ENCODE data around the gene TRIM9.
"Not testable (repeated sequence)": the region's sequence is repeated elsewhere in the genome, so short reads cannot be mapped to it uniquely, and the experiment has no call there.

The TRIM9 gene

GRCh38 chr14:50956421-50956820 is 138.5 kb downstream of the TRIM9 start:
- not testable (repeated sequence) for DNase-seq

- DNase-seq: peak; percentile 53 to 73
These were observed 139.4 kb downstream of the TRIM9 start for GRCh38 chr14:50955373-50956043.

GRCh38 chr14:50954811-50955372 is 140.0 kb downstream of the TRIM9 start:
- DNase-seq: peak; percentile 47 to 66

- DNase-seq: no peak
These were observed 141.4 kb downstream of the TRIM9 start for GRCh38 chr14:50953502-50953901.

GRCh38 chr14:50951032-50951431 is 143.9 kb downstream of the TRIM9 start:
- no peak for DNase-seq

GRCh38 chr14:50948205-50948604 is 146.7 kb downstream of the TRIM9 start:
- no peak for DNase-seq

- no peak for DNase-seq
These were observed 147.5 kb downstream of the TRIM9 start for GRCh38 chr14:50947446-50947845.

- no peak for DNase-seq
These were observed 148.5 kb downstream of the TRIM9 start for GRCh38 chr14:50946234-50946935.

- peak; percentile 66 to 78 for DNase-seq
These were observed 150.1 kb downstream of the TRIM9 start for GRCh38 chr14:50944647-50945413.

GRCh38 chr14:50943943-50944646 is 150.8 kb downstream of the TRIM9 start, which contains the start of gene PYGL:
Gene PYGL, minus strand, starts transcription at chr14:50944483. Its CDS starts 80 bp downstream, at chr14:50944403.
- peak; percentile 71 to 74 for DNase-seq

- DNase-seq: peak; percentile 52 to 61
These were observed 151.5 kb downstream of the TRIM9 start for GRCh38 chr14:50943261-50943942.

- DNase-seq: not testable (repeated sequence)
These were observed 153.3 kb downstream of the TRIM9 start for GRCh38 chr14:50941638-50942037.

GRCh38 chr14:50941151-50941550 is 153.8 kb downstream of the TRIM9 start:
- no peak for DNase-seq

- DNase-seq: no peak
These were observed 157.1 kb downstream of the TRIM9 start for GRCh38 chr14:50937800-50938199.

GRCh38 chr14:50937325-50937724 is 157.6 kb downstream of the TRIM9 start:
- DNase-seq: no peak

GRCh38 chr14:50936882-50937281 is 158.0 kb downstream of the TRIM9 start:
- DNase-seq: no peak

GRCh38 chr14:50936016-50936340 is 158.9 kb downstream of the TRIM9 start:
- DNase-seq: no peak

- DNase-seq: no peak
These were observed 159.5 kb downstream of the TRIM9 start for GRCh38 chr14:50935126-50936015.

GRCh38 chr14:50932592-50933495 is 162.1 kb downstream of the TRIM9 start:
- DNase-seq: peak in 1 of 2 experiments; percentile 13

GRCh38 chr14:50932156-50932555 is 162.7 kb downstream of the TRIM9 start:
- no peak for DNase-seq
